ENCODE measurements around the gene CD151.

CD151 gene
- total RNA-seq, result 8.6 to 11.7 (median 10.5) reads per million in 4 donors

DNA sequence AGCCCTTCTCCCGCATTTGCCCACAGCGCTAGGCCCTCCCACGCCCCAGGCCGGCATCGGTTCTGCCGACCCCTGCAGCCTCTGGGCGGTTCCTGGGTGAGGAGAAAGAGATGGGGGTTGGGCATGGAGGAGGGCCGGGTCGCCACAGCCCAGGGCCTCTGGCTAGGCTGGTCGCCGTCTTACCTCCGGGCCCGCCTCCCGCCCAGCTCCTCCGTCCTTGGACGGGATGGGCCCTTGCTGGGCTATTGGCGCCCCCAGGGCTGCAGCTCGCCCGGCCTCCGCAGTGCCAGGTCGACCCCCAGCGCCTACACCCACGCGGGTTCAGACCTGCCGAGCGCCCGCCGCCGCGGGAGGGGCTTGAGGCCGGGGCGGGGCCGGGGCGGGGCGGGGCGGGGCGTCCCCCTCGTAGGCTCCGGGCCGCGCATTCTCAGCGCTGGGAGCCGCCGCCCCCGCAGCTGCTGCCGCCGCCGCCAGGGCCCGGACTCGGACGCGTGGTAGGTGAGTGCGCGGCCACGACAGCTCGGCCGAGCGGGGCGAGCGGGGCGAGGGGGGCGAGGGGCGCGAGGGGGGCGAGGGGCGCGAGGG is at the start of gene CD151:
CD151 (plus strand) TSS at position 424 of the 585 bp plus-strand sequence. CDS start 3,118 bp downstream, outside the sequence.
- peak in 3 of 5 donors; percentile 39 to 52 (median 41) for DNase-seq

DNA sequence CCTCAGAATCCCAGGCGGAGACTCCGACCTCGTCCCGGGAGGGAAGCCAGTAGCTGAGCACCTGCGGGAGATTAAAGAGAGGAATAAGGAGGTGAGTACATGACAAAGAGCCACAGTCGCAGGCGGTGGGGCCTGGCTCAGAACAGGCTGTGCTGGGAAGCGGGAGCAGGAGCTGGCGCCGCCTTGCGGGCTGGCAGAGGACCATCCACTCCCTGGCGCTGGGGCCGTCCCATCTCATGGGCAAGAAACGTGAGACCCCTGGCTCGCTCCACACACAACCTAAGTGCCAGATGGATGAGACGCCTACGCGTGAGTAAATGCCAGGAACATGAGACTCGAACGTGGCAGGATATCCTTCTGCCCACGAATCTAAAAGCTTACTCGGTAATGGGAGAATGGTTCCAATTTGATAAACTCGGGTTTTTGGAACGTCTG is 49.2 kb upstream of the CD151 start:
- DNase-seq, result no peak

DNA sequence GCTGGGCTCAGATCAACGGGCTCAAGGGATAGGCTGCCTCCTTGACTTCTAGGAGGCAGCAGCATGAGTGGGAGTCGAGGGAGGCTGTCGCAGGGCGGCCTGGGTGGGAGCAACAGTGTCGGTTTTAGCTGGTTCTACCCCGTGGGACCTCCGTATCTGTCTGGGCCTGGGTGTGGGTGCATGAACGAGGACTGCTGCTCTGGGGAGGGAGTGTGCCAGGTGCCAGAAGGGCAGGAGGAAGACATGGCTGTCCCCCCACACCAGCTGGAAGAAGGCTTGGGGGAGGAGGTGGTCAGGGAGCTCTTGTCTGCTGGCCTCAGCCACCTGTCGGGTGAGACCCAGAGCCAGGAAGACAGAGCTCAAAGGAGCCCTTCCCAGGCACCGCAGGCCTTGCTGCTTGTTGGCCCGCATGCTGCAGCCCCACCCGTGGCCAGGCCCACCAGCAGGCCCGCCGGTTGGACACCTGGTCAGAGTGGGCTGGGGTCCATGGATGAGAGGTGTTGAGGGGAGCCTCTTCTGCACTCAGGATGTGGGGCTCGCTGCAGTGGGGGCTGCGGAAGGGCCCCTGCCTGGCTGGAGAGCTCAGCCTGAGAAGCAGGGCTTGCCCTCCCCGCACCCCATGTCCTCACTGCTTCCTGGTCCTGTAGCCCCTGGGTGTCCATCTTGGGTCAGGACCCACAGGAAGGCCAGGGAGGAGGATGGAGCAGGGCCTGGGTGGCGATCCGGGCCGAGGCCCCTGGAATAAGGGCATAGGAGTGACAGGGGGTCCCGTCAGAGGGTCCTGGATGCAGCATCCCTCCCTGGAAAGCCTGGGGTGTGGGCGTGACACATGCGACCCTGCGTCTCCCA is 46.3 kb upstream of the CD151 start:
- DNase-seq, result no peak

DNA sequence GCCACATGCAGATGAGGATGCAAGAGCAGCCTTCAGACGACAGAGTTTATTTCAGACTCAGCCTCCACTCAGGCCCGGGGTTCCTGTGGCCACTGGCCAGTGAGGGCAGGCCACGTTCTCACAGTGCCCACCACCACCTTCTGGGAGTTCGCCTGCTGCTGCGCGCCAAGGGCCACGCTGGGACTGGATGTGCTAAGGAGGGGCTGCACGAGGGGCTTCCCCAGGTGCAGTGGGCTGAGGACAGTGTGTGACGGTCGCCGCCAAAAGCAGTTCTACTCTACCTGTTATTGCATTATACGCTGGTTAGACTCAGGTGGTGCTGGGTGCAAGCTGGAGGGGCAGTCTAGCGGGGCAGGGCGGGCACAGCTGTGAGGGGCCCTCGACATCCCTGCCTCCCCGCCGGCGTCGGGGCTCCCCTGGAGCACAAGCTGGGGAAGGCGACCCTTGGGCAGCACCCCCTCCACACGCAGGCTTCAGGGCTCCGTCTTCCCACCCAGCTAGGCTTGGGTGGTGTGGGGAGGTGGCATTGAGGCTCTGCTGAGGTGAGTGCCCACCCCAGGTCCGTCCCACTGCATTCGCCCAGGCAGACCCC is 45.6 kb upstream of the CD151 start:
- DNase-seq, result no peak

DNA sequence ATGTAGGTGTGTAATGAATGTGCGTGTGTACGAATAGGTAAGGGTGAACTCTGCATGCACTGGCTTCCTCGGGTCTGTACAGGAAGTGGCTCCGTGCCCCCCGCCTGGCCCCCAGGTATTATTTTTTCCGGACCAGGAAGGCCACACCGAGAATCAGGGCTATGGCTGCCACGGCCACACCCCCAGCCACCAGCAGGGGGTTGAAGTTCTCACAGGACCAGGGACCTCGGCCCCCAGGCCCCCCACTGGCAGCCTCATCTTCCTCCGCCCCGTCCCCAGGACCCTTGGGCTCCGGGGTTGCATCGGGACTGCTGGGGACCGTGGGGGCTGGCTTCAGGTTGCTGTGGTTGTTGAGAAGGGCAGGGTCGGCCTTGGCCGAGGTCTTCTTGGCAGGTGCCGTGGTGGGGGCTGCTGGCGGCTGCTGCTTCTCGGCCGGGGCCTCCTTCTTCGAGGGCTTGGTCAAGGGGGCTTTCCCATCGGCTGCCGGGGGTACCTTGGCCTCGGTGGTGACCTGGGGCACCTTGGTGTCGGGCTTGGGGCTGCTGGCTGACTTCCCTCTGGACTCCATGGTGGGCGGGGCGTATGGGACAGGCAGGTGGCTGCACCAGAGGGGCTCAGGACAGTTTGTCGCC is 44.6 kb upstream of the CD151 start:
- no peak for DNase-seq

DNA sequence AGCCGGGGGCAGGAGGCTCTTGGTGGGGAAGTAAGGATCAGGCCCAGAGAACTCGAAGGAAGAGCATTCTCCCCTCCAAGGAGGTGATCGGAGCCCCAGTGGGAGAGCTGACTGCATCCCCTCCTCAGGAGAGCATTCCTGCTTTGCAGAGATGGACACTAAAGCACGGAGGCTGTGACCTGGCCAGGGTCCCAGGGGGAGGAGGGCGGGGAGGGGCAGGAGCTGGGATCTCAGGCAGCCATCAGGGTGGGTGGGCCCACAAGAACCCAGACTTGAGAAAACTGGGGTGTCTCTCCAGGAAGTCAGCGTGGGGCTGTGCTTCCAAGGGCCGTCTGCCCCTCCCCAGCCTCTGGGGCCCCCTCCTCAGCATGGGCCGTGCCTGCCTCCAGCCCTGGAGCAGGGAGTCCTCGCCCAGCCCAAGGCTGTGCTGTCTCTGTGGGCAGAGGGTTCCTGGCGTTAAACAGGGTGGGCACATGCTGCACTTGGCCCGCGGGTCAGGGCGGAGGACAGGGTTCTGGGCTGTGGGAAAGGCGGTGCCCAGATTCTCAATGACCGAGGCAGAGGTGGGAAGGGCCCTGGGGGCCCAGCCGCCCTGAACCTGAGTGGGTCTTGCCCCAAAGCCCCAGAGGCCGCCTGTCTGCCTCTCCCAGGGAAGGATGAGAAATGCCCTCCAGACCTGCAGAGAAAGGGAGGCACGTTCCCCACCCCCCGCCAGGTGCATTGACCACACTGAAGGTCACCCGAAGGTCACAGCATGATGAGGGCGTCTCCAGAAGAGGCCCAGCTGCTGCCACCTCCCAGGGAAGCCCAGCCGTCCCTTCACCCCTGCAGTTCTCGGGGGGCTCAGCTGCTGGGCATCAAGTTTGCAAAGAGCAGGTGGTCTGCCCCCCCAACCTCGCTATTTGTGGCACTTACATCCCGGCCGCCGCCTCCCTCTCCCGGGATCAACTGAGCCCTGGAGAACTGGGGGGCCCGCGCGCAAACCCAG is 43.5 kb upstream of the CD151 start:
- no peak for DNase-seq

DNA sequence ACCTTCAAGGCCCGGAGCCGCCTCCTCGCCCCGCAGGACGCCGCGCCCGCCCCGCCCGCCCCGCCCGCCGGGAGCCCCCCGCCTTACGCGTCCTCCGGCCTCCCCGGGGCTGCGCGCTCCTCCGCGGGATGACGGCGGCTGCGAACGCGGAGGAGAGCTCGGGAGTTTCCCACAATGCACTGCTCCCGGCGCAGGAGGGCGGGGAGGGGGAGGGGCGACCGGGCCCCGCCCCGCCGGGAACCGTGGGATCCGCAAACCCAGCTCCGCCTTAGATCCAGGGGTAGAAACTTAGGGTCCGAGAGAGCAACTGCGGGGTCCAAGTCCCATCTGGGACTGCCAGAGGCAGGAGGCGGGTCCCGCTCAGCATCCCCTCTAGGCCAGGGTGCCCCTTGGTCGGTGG is 42.8 kb upstream of the CD151 start, which contains the start of gene CEND1:
CEND1 (minus strand) TSS at position 148 of the 400 bp plus-strand sequence. CDS start 1,514 bp downstream, outside the sequence.
- DNase-seq, result peak in 1 of 5 donors; percentile 47

DNA sequence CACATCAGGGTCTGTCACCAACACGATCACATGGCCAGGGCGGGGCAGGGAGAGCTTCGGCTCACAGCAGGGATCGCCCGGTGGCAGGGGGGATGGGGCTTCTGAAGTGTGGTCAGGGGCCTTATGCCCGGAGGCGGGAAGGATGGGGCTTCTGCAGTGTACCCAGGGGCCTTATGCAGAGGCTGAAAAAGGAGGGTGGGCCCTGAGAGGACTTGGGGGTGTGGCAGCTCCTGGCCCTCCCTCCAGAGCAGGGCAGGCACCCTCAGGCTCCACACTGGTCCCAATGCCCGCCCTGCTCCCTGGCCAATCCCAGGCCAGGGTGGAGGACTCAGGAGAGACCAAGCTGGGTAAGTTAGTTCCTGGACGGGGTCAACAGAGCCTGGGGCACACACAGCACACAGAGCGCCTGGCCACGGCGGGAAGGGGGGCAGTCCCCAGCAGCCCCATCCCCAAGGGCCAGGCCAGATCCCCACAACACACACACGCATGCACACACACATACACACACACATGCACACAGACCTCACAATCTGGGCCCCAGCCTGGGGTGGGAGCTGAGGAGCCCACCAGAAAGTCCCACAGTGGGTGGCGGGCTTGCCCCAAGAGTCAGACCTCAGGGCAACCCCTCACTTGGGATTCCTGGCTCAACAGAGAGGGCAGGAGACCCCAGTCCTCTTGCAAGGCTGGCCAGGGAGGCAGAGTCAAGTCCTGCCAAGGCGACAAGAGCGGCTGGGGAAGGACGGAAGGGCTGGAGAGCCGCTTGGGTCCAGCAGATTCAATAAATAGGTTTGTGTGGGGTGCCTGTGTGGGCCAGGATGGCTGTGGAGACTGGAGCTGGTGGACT is 41.8 kb upstream of the CD151 start:
- no peak for DNase-seq

DNA sequence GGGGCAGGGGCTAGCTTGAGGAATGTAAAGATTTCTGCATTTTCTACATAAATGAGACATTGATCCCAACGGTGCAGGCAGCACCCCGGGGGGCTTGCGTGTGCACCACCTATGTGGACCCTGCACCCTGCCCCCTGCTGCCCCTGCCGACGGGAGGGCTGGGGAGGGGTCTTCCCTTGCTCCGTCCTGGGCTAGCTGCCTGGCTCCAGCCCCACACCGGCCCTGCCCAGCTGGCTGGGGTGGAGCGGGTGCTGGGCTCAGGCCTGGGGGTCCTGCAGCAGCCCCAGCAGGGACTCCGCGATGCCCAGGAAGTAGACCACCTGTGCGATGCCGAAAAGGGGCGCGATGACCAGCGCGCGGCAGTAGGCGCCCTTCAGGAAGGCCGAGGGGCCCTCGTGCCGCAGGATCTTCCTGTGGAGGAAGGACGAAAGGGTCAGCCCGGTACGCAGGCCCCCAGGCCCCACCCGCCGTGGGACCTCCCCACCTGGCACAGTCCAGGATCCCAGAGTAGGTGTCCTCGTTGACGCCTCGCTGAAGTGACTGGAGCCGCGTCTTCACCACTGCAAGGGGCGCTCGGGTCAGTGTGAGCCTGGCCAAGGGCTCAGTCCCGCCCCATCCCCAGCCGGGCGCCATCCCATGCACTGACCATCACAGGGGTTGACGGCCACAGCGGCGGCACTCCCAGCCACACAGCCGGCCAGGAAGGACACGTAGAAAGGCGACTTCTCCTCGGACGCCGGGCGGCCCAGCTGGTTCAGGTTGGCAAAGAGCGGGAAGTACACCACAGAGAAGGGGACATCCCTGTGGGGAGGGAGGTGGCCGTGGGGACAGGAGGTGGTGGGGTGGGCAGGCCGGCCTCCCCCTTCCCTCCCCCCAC is 40.9 kb upstream of the CD151 start:
- no peak for DNase-seq

DNA sequence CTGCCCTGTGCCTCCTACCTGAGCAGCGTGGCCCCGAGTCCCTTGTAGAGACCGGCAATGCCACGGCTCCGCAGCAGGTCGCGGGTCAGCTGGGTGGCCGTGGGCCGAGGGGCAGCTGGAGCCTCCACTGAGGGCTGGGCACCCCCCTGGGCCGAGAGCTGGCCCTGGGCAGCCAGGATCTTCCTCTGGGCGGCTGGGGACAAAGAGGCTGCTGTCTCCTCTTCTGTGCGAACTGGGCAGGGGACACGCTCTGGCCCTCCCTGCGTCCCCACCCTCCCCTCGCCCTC is 40.3 kb upstream of the CD151 start:
- DNase-seq, result no peak

DNA sequence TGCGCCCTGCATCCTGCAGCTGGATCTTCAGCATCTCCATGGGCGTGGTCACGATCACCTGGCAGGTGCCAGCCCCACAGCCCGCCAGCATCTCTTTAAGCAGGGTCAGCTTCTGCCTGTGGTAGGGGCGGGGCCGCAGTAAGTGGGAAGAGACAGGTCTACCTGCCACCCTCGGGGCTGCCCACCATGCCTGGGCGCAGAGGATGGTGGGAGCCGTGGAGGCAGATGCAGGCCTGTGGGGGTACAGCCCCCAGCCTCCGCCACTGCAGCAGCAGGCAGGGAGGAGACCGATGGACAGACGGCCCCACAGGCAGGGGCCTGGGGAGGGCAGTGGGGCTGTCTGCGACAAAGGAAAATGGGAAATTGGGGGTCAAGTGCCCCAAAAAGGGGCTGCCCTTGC is 39.9 kb upstream of the CD151 start:
- no peak for DNase-seq

DNA sequence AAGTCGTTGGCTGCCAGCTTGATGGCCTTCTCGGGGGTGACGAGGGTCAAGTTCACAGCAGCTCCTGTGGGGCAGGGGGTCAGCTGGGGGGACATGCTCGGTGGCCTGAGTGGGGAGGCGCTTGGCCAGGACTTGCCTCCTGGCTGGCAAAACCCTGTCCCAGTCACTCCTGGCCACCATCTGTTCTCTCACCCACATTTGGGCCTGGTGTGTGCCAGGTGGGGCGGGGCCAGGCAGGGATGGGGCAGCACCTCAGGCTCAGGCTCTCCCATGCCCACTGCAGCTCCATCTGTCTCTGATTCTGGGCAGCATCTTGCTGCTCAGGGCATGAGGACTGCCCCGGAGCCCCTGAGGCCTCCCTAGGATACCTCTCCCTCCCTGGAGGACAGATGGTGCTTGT is 39.2 kb upstream of the CD151 start:
- DNase-seq, result no peak

DNA sequence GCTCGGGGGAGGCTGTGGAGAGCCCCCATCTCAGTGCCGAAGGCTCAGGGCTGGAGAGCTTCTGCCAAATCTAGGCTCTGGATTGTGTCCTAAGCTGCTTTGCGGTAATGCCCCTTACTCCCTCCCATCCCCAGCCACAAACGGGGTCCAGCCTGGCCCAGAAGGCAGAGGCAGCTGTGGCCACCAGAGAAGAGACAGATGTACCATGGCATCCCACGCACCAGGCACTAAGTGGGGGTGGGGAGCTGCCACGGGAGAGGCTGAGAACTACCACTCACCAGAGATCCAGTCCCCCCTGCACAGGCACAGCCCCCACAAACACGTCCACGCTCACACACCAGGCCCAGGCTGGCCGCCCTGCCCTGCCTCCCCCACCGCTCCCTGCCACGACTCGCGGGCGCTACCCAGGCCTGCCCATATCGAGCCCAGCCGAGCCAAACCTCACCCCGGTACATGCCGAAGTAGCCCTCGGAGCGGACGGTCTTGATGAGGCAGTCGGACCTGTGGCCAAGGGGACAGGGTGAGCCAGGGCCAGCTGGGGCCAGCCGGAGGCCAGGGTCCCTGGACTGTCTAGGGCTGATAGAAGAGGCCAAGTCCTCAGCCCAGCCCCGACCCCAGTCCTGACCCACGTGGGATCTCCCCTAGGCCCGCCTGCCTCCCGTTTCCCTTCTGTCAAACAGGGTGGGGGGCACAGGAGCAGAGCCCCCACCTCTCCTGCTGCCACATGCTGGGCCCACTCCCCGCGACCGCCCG is 38.6 kb upstream of the CD151 start:
- no peak for DNase-seq

DNA sequence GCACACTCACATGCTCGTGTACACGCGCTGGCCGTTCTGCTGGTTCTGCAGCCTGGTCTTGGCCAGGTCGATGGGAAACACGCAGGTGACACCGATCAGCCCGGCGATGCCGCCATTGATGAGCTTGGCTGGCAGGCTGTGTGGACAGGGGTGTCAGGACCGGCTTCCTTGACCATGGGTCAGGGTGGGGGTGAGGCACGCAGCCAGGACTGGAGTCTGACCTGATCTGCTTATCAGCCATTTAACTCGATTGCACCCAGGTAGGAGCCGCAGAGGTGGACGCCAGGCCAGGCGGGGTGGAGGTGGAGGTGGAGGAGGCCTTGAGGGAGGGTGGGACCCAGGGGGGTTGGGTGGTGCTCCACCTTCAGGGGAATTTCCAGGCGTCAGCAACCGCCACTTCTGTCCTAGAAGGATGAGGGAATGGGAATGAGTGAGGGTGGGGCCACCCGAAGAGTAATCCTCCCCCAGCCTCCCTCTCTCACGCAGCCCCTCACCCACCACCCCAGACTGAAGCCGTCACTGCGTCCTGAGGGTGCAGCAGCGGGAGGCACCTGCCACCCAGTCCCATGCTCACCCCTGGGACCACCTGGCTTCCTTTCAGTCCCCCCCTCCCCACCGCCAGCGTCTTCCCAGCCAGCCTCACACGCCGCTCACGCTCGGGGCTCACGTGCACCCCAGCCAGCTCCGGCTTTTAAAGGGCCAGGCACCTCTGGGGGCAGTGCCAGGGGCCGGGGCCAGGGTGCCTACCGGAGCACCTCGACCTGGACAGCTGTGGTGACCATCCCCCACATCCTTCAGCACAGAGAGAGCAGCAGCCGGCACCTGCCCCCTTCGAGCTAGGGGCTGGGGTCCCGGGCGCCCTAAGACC is 37.8 kb upstream of the CD151 start:
- DNase-seq, result no peak

DNA sequence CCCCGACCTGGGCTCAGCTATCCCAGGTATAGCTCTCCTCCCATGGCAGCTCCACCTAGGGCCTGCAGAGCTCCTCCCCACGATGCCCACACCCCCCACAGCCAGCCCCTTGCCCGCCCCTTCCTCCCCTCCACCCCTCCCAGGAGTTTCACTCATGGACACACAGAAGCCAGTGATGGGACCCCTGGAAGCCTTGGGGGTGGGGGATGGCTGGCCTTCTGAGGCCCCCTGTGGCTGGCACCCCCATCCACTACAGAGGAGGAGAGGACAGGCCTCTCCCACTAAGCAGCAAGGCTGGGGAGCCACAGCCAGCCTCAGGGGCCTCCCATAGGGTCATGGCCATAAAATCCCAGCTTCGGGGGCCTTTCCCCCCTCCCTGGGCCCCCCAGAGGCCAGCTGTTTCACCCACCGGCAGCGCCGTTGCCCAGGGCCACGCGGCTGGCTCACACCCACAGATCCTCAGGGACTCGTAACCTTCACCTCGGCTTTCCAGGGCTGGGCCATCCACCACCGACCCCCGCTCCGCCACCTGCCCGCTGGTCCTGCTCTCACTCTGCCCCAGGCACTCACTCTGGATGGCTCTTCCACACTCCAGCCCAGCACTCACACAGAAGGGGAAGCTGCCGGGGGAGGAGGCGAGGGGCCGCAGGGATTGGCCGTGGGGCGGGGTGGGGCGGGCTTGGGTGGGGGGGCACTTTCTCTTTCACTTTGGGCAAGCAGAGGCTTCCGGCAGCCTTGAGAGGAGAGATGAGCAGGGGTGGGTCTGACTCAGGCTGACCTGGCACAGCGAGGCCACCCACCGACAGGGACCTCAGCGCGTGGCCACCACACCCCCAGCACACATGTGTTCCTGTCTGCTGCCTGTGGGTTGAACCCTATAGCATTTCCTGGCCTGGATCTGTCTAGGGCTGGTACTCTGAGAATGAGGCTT is 36.9 kb upstream of the CD151 start:
- DNase-seq, result peak; percentile 62 to 90 (median 73)

DNA sequence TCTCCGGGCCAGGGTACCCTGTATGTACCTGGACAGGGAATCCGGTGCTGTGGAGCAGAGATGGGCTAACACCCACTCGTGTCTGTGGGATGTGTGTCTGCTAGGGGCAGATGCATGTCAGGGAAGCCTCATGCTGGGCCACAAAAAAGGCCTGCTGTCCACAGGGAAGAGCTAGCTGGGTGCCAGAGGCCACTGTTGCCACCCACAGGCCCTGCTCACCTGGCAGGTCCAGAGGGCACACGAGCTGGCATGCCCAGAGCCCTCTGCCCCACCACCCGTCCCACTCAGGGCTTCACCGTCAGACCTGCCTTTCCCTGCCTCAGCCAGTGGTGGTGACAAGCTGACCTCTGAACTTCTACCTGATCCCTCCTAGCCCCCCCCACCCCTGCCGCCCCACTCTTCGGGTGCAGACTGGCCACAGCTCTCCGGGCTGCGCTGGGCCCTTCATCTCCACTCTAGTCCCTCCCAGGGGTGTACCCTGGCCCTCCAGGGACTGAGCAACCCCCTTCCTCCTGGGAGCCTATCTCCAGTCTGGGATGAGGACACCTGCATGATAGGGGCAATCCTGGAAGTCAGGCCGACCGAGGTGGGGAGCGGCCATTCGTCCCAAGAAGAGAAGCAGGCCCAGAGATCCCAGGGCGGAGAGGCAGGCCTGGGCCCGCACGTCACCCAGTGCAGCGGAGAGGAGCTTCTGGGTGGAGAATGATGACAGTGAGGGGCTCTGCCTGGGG is 36.0 kb upstream of the CD151 start:
- DNase-seq, result no peak
